SHP77 treated with DMSO at 0.1 percent for 48 hours (cell line): Measurements from ENCODE around the gene RASSF3.
"Not testable (repeated sequence)": the region's sequence is repeated elsewhere in the genome, so short reads cannot be mapped to it uniquely, and the experiment has no call there.

ENCODE experiments used
- DNase-seq: peaks from one replicate; lab custom pipeline; 2025; lab: John Stamatoyannopoulos, UW

The RASSF3 gene

GRCh38 chr12:64670019-64670418 lies 59.7 kb downstream of the RASSF3 start:
- no peak for DNase-seq

DNA sequence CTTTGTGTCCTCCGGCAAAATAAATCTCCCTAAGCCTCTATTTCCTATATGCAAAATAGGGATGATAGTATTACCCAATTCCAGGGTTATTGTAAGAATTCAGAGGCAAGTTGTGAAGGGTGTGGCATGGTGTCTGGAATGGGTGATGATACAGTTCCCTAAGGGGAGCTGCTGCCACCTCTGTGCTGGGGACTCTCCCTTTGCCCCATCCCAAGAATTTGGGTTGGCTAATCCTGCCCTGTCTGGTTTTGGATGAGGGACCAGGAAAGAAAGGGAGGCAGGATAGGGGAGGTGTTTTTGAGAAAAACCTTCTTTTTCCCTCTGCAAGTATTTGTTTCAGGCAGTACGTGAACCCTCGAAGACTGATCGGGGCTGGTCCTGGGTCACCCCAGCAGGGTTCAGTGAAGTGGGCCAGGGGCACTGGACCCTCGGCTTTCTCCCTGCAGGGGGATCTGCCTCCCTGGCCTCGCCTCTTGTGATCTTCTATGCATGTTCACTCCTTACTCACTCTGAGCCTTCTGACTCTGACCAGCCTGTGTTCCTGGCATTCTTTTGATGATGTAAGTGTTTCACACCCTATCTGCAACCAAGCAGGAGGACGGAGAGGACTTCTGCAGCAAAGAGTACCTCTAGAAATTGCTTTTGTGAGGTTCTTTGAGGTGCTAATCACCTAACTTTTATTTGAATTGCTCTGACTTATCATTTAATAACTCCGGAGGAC lies 60.8 kb downstream of the RASSF3 start:
- no peak for DNase-seq

DNA sequence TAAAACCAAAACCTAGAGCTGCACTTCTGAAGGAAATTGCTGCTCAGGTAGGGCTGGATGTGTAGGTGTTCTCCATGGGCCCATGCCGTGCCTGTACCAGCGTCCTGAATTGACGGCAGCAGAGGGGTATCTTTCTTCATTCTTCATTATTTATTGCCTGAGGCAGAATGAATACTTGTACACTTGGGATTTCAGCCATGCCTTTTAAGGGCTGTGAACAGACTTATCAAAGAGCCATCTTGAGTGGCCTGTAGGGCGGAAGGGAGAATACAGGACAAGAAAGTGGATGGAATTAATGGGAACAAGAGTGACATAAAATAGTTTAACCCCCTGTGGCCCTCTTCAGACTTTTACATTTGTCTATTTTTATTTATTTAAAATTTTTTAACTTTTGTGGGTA lies 61.4 kb downstream of the RASSF3 start:
- DNase-seq: no peak

GRCh38 chr12:64672925-64673409 lies 62.7 kb downstream of the RASSF3 start:
- DNase-seq: peak; percentile 80

GRCh38 chr12:64673490-64674169 lies 63.3 kb downstream of the RASSF3 start:
- no peak for DNase-seq

DNA sequence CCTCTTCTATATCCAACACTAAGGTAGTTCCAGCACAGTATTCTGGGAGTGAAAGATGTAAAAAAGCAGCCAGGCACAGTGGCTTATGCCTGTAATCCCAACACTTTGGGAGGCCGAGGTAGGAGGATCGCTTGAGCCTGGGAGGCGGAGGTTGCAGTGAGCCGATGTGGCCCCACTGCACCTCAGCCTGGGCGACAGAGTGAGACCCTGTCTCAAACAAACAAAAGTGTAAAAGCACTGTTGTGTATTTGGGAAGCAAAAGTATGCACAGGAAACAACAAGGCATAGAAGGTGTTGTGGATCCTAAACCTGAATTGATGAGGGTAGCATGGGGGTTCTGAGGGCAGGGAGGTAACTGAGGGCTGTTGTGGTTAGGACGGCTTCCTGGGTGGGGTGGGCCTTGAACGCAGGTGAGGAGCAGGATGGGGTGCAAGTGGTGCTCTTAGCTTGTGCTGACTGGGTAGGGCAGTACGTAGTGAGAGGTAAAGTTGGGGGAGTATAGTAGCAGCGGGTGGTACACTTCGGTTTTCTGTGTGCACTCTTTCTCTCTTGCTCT lies 64.2 kb downstream of the RASSF3 start:
- DNase-seq: no peak

- DNase-seq: no peak
Measured at GRCh38 chr12:64675795-64676194, 65.5 kb downstream of the RASSF3 start.

- DNase-seq: no peak
Measured at GRCh38 chr12:64678248-64678647, 68.0 kb downstream of the RASSF3 start.

GRCh38 chr12:64678835-64679234 lies 68.5 kb downstream of the RASSF3 start:
- no peak for DNase-seq

DNA sequence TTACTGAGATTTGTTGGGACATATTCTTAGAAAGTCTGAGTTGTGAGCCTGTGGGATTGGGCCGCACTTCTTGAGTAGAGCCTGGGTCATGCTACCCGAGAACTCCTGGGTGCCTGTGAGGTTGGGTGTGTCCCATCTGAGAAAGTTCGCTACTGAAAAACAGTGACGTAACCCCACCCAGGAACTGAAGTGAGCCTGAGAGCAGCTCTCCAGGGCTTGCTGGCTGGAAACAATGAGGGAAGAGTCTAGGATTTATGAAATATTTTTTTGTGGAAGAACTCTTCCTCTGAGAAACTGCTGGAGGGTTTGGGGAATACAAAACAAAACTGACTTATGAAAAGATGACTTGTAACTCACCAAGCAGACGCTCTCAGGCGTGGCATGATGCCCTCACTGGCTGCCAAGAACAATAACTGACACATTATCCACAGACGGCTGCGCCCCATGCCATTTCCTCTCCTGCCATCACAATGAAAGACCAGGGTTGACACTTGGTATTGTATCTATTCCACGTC lies 69.2 kb downstream of the RASSF3 start:
- DNase-seq: peak; percentile 70

- DNase-seq: peak; percentile 48
Measured at GRCh38 chr12:64680235-64680634, 69.9 kb downstream of the RASSF3 start.

- no peak for DNase-seq
Measured at GRCh38 chr12:64681200-64682052, 71.1 kb downstream of the RASSF3 start.

DNA sequence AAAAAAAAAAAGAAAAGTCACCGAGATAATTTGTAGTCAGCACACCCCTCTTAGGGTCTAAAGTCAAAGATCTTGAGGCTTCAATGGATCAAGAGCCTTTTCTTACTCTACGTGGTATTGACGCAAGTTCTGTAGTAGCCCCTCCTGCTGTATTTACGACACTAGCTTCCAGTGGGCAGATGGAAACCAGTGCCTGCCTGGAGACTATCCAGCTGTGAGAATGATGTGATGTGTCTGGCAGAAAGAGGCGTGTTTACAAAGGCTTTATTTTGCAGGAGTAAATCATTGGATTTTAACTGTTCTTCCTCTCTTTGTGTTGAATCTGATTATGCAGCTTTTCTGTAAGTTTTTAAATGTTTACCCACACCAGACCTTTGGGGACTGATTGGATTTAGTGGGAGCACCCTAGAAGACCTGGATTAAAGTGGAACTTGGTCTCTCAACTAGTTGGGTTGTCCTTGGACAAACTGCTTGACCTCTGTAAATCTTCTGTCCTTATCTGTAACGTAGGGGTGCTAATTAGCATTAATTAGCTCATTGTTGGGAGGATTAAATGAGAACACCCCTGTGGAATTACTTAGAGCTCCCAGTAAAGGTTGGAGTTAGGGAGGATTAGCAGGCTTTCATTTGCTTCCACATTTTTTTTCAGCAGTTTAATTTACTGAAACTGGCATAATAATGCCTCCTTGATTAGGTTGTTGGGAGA lies 72.4 kb downstream of the RASSF3 start:
- peak; percentile 48 for DNase-seq

- no peak for DNase-seq
Measured at GRCh38 chr12:64683816-64684543, 73.7 kb downstream of the RASSF3 start.

DNA sequence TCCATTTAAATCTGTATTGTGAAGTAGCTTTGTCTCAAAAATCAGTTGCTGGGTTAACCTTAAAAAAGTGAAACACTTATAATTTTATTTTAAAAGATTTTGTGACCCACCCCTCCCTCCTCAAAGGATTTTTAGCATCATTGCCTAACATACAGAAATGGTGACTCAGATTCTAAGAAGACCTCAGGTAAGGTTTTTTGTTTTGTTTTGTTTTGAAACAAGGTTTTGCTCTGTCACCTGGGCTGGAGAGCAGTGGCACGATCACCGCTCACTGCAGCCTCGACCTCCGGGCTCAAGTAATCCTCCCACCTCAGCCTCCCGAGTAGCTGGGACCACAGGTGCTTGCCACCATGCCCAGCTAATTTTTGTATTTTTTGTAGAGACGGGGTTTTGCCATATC lies 74.8 kb downstream of the RASSF3 start:
- no peak for DNase-seq

GRCh38 chr12:64685605-64686004 lies 75.3 kb downstream of the RASSF3 start:
- DNase-seq: no peak

DNA sequence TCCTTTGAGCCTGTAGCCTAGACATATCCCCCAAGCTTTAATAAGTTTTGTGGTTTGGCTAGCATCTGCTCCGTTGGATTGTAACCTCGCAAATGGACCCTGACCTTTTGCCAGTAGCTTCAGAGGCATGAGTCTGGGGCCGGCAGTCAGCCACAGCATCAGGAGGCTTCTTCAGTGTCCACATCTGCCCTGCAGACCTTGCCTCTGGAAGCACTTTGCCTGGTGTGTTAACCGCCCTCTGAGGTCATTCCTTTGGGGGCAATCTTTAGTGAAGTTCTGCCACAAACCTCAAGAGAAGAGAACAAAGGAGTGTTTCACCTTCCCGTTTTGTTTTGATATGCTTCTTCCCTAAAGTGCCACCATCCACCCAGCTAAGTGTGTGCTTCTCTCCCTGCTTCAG lies 77.5 kb downstream of the RASSF3 start:
- no peak for DNase-seq

GRCh38 chr12:64688219-64688618 lies 77.9 kb downstream of the RASSF3 start:
- DNase-seq: no peak

GRCh38 chr12:64688715-64689114 lies 78.4 kb downstream of the RASSF3 start:
- no peak for DNase-seq

DNA sequence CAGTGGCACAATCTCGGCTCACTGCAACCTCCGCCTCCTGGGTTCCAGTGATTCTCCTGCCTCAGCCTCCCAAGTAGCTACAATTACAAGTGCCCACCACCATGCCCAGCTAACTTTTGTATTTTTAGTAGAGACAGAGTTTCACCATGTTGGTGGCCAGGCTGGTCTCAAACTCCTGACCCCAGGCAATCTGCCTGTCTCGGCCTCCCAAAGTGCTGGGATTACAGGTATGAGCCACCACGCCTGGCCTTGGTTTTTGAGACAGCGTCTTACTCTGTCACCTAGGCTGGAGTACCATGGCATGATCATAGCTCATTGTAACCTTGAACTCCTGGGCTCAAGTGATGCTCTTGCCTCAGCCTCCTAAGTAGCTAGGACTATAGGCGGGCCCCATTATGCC lies 79.9 kb downstream of the RASSF3 start:
- not testable (repeated sequence) for DNase-seq
